NB4 (cell line): ENCODE measurements around the gene NIPBL.
"Not testable (repeated sequence)": the region's sequence is repeated elsewhere in the genome, so short reads cannot be mapped to it uniquely, and the experiment has no call there.

ENCODE experiments used
- DNase-seq: peaks from one replicate; pipeline ENCODE4 v3.0.0; 2010; ENCODE audit warnings: low read depth
- H3K4me3 ChIP-seq: one replicate; pipeline ENCODE4 v1.5.1; 2011; ENCODE audit warnings: mild to moderate bottlenecking, low read depth, low read length, moderate library complexity
- CTCF ChIP-seq: IDR thresholded peaks from one replicate; pipeline ENCODE4 v1.5.1; 2012; ENCODE audit warnings: low read depth, low read length
- MAX ChIP-seq: IDR thresholded peaks from 2 replicates; pipeline ENCODE4 v1.6.1; 2011; ENCODE audit warnings: low read depth, low read length
- MYC ChIP-seq: IDR thresholded peaks from 2 replicates; pipeline ENCODE4 v1.6.1; 2011; ENCODE audit warnings: low read depth, low read length
- POLR2A ChIP-seq: IDR thresholded peaks from 2 replicates; pipeline ENCODE4 v1.6.1; 2011; ENCODE audit warnings: mild to moderate bottlenecking; ENCODE audit not compliant: insufficient read length; ENCODE audit errors: extremely low read depth

Gene NIPBL

GRCh38 chr5:36897616-36898015, 21.0 kb downstream of the NIPBL start:
- H3K4me3 ChIP-seq = no peak overlapping the region
- no peak for DNase-seq
- TF ChIP-seq MAX (no peak), CTCF (no peak), POLR2A (no peak), MYC (no peak)

- no peak overlapping the region for H3K4me3 ChIP-seq
- TF ChIP-seq POLR2A (no peak), MYC (no peak), CTCF (no peak), MAX (no peak)
- DNase-seq = no peak
These were observed 23.3 kb downstream of the NIPBL start for GRCh38 chr5:36899860-36900259.

- no peak for DNase-seq
- TF ChIP-seq MYC = no peak
- TF ChIP-seq POLR2A = no peak
- TF ChIP-seq CTCF = no peak
- TF ChIP-seq MAX = no peak
- no peak overlapping the region for H3K4me3 ChIP-seq
These were observed 23.7 kb downstream of the NIPBL start for GRCh38 chr5:36900283-36900682.

- H3K4me3 ChIP-seq, DNase-seq: not testable (repeated sequence)
These were observed 24.5 kb downstream of the NIPBL start for GRCh38 chr5:36901077-36901476.

GRCh38 chr5:36901856-36902255, 25.3 kb downstream of the NIPBL start:
- no peak overlapping the region for H3K4me3 ChIP-seq
- no peak for DNase-seq
- no peak for TF ChIP-seq CTCF
- TF ChIP-seq MAX = no peak
- no peak for TF ChIP-seq MYC
- no peak for TF ChIP-seq POLR2A

- DNase-seq = no peak
- TF ChIP-seq POLR2A (no peak), MAX (no peak), CTCF (no peak), MYC (no peak)
- no peak overlapping the region for H3K4me3 ChIP-seq
These were observed 25.8 kb downstream of the NIPBL start for GRCh38 chr5:36902353-36902752.
